ENCODE measurements around the gene MZT2A. TPM values are rescaled to one million over a fixed set of nuclear protein-coding genes. Genes with fewer than 3 reads are reported as not detected.
"Not testable (repeated sequence)": the region's sequence is repeated elsewhere in the genome, so short reads cannot be mapped to it uniquely, and the experiment has no call there.

Gene MZT2A
- total and polyA plus RNA-seq, 4 donors = 29.5 to 77.4 (median 66.9) TPM

DNA sequence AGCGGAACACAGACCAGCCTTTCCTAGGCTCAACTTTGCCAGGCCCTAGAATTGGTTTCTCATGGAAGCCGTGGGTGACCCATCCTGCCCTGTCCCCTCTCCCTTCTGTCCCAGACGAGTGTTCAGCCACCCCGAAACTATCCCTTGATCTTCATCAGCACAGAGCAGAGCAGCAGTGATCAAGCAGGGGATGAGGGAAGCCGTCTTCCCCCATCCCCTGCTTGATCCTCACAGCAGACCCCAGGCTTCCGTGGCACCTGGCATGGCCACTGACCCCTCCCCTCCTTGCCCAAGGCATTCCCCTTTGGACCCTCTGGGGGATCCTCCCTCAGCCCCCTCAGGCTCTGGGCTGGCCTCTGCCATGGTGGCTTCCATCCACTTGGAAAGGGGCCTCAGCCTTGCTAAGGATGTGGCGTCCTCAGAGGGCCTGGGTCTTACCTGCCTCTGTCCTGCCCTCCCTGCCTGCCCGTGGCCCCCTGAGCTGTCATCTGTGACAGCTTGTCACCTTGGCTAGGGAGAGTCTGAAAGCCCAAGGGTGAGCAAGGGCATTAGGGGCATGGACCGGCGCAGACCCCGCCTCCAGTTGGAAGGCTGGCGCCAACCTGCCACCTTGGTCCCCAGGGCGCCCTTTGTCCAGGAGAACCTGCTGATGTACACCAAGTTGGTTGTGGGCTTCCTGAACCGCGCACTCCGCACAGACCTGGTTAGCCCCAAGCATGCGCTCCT, 25.1 kb upstream of the MZT2A start:
- no peak overlapping the region for H3K4me3 ChIP-seq
- TF ChIP-seq, protein P1, sequence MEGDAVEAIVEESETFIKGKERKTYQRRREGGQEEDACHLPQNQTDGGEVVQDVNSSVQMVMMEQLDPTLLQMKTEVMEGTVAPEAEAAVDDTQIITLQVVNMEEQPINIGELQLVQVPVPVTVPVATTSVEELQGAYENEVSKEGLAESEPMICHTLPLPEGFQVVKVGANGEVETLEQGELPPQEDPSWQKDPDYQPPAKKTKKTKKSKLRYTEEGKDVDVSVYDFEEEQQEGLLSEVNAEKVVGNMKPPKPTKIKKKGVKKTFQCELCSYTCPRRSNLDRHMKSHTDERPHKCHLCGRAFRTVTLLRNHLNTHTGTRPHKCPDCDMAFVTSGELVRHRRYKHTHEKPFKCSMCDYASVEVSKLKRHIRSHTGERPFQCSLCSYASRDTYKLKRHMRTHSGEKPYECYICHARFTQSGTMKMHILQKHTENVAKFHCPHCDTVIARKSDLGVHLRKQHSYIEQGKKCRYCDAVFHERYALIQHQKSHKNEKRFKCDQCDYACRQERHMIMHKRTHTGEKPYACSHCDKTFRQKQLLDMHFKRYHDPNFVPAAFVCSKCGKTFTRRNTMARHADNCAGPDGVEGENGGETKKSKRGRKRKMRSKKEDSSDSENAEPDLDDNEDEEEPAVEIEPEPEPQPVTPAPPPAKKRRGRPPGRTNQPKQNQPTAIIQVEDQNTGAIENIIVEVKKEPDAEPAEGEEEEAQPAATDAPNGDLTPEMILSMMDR (IDR thresholded peaks at IDR 0.05; ENCODE audit: control extremely low read depth, extremely low read depth) = no peak
- H3K4me1 ChIP-seq (ENCODE audit: control insufficient read depth in 5 of 5, insufficient read depth in 5 of 5, low read length in 5 of 5) = no peaks in the 10 kb centered on the region
- ATAC-seq (ENCODE audit: insufficient read depth, low FRiP score) (no peak), DNase-seq (no peak)
- H3K9me3 ChIP-seq (ENCODE audit: control insufficient read depth in 4 of 4, insufficient read depth in 3 of 4, low read length in 3 of 4) = no peaks in the 10 kb centered on the region
- peaks cover 0 to 47% (median 2%) of the 10 kb centered on the region in 4 donors for H3K36me3 ChIP-seq (ENCODE audit: control insufficient read depth in 4 of 4, insufficient read depth in 4 of 4, low read length in 4 of 4)
- 97% methylated on average over 17 of the region's 17 CpGs for WGBS, 2 donors
- H3K27ac ChIP-seq (ENCODE audit: low read depth in 1 of 2, low read length in 1 of 2) = no peak overlapping the region
- no peaks in the 10 kb centered on the region for H3K27me3 ChIP-seq (ENCODE audit: control insufficient read depth in 3 of 3, insufficient read depth in 3 of 3, low read length in 2 of 3)
- no peak overlapping the region for H3K9ac ChIP-seq (ENCODE audit: insufficient read depth in 1 of 2, low read length in 2 of 2)

GRCh38 chr2:131516621-131517020, 24.4 kb upstream of the MZT2A start:
- ATAC-seq (ENCODE audit: insufficient read depth, low FRiP score) = not testable (repeated sequence)

GRCh38 chr2:131516011-131516410, 23.8 kb upstream of the MZT2A start:
- Histone ChIP-seq H3K9me3 (ENCODE audit: control insufficient read depth in 4 of 4, insufficient read depth in 3 of 4, low read length in 3 of 4) (no peaks in the 10 kb centered on the region), H3K27me3 (ENCODE audit: control insufficient read depth in 3 of 3, insufficient read depth in 3 of 3, low read length in 2 of 3) (no peaks in the 10 kb centered on the region), H3K9ac (ENCODE audit: insufficient read depth in 1 of 2, low read length in 2 of 2) (no peak overlapping the region), H3K27ac (ENCODE audit: low read depth in 1 of 2, low read length in 1 of 2) (no peak overlapping the region), H3K4me1 (ENCODE audit: control insufficient read depth in 5 of 5, insufficient read depth in 5 of 5, low read length in 5 of 5) (no peaks in the 10 kb centered on the region), H3K4me3 (no peak overlapping the region), H3K36me3 (ENCODE audit: control insufficient read depth in 4 of 4, insufficient read depth in 4 of 4, low read length in 4 of 4) (peaks cover 0 to 47% (median 2%) of the 10 kb centered on the region in 4 donors)
- 82 to 89% methylated on average over 10 of the region's 10 CpGs for WGBS, 2 donors
- no peak for ATAC-seq (ENCODE audit: insufficient read depth, low FRiP score)
- TF ChIP-seq, protein P1 (IDR thresholded peaks at IDR 0.05; ENCODE audit: control extremely low read depth, extremely low read depth) = no peak
- no peak for DNase-seq

More at GRCh38 chr2:131516621-131517020, 24.4 kb upstream of the MZT2A start:
- not testable (repeated sequence) for H3K4me3 ChIP-seq; H3K4me1 ChIP-seq (ENCODE audit: control insufficient read depth in 5 of 5, insufficient read depth in 5 of 5, low read length in 5 of 5); H3K9me3 ChIP-seq (ENCODE audit: control insufficient read depth in 4 of 4, insufficient read depth in 3 of 4, low read length in 3 of 4); H3K27ac ChIP-seq (ENCODE audit: low read depth in 1 of 2, low read length in 1 of 2); H3K27me3 ChIP-seq (ENCODE audit: control insufficient read depth in 3 of 3, insufficient read depth in 3 of 3, low read length in 2 of 3); H3K9ac ChIP-seq (ENCODE audit: insufficient read depth in 1 of 2, low read length in 2 of 2)
- H3K36me3 ChIP-seq (ENCODE audit: control insufficient read depth in 4 of 4, insufficient read depth in 4 of 4, low read length in 4 of 4) = peaks cover 0 to 47% (median 2%) of the 10 kb centered on the region in 4 donors
- peak in 1 of 3 donors; percentile 7 for DNase-seq
- 78 to 82% methylated on average over 11 of the region's 11 CpGs for WGBS, 2 donors

- WGBS, 2 donors = 71 to 87% methylated on average over 6 to 14 of the region's 14 CpGs
- peaks cover 0 to 44% (median 2%) of the 10 kb centered on the region in 4 donors for H3K36me3 ChIP-seq (ENCODE audit: control insufficient read depth in 4 of 4, insufficient read depth in 4 of 4, low read length in 4 of 4)
- DNase-seq; H3K4me1 ChIP-seq (ENCODE audit: control insufficient read depth in 5 of 5, insufficient read depth in 5 of 5, low read length in 5 of 5); H3K27me3 ChIP-seq (ENCODE audit: control insufficient read depth in 3 of 3, insufficient read depth in 3 of 3, low read length in 2 of 3); H3K27ac ChIP-seq (ENCODE audit: low read depth in 1 of 2, low read length in 1 of 2); H3K4me3 ChIP-seq; ATAC-seq (ENCODE audit: insufficient read depth, low FRiP score); H3K9me3 ChIP-seq (ENCODE audit: control insufficient read depth in 4 of 4, insufficient read depth in 3 of 4, low read length in 3 of 4); H3K9ac ChIP-seq (ENCODE audit: insufficient read depth in 1 of 2, low read length in 2 of 2): not testable (repeated sequence)
These were observed 23.0 kb upstream of the MZT2A start for GRCh38 chr2:131515235-131515634.

GRCh38 chr2:131514408-131515166, 22.4 kb upstream of the MZT2A start:
- H3K27me3 ChIP-seq (ENCODE audit: control insufficient read depth in 3 of 3, insufficient read depth in 3 of 3, low read length in 2 of 3); H3K4me1 ChIP-seq (ENCODE audit: control insufficient read depth in 5 of 5, insufficient read depth in 5 of 5, low read length in 5 of 5); H3K9me3 ChIP-seq (ENCODE audit: control insufficient read depth in 4 of 4, insufficient read depth in 3 of 4, low read length in 3 of 4); ATAC-seq (ENCODE audit: insufficient read depth, low FRiP score); DNase-seq; H3K4me3 ChIP-seq; H3K9ac ChIP-seq (ENCODE audit: insufficient read depth in 1 of 2, low read length in 2 of 2); H3K27ac ChIP-seq (ENCODE audit: low read depth in 1 of 2, low read length in 1 of 2): not testable (repeated sequence)
- peaks cover 2 to 44% (median 3%) of the 10 kb centered on the region in 4 donors for H3K36me3 ChIP-seq (ENCODE audit: control insufficient read depth in 4 of 4, insufficient read depth in 4 of 4, low read length in 4 of 4)
- WGBS, 2 donors = 54 to 74% methylated on average over 13 to 15 of the region's 15 CpGs

- H3K9ac ChIP-seq (ENCODE audit: insufficient read depth in 1 of 2, low read length in 2 of 2); H3K27me3 ChIP-seq (ENCODE audit: control insufficient read depth in 3 of 3, insufficient read depth in 3 of 3, low read length in 2 of 3); DNase-seq; H3K27ac ChIP-seq (ENCODE audit: low read depth in 1 of 2, low read length in 1 of 2); H3K4me3 ChIP-seq; ATAC-seq (ENCODE audit: insufficient read depth, low FRiP score); H3K4me1 ChIP-seq (ENCODE audit: control insufficient read depth in 5 of 5, insufficient read depth in 5 of 5, low read length in 5 of 5); H3K9me3 ChIP-seq (ENCODE audit: control insufficient read depth in 4 of 4, insufficient read depth in 3 of 4, low read length in 3 of 4): not testable (repeated sequence)
- peaks cover 5 to 44% (median 9%) of the 10 kb centered on the region in 4 donors for H3K36me3 ChIP-seq (ENCODE audit: control insufficient read depth in 4 of 4, insufficient read depth in 4 of 4, low read length in 4 of 4)
- WGBS, 2 donors = 68 to 84% methylated on average over 15 of the region's 17 CpGs
These were observed 20.0 kb upstream of the MZT2A start for GRCh38 chr2:131511969-131512870.
